GM20000 (cell line): ENCODE measurements around the gene ANO2.

ENCODE experiments used
- DNase-seq: peaks from one replicate; pipeline ENCODE4 v3.0.0; 2012; ENCODE audit warnings: low spot score
- CTCF ChIP-seq: IDR thresholded peaks from 2 replicates; pipeline ENCODE4 v1.5.1; 2012; ENCODE audit warnings: mild to moderate bottlenecking, control low read depth; ENCODE audit errors: extremely low read depth, missing control alignments

ANO2 gene

GRCh38 chr12:5963515-5963914 is 18.5 kb upstream of the ANO2 start:
- TF ChIP-seq CTCF = no peak
- DNase-seq = no peak

DNA sequence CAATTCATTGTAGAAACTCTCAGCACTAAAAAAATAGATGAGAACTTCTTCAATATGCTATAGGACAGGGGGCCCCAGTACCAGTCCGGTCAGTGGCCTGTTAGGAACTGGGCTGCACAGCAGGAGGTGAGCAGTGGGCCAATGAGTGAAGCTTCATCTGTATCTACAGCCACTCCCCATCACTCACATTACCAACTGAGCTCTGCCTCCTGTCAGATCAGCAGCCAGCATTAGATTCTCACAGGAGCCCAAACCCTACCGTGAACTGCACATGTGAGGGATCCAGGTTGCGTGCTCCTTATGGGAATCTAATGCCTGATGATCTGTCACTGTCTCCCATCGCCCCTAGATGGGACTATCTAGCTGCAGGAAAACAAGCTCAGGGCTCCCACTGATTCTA is 15.7 kb upstream of the ANO2 start:
- TF ChIP-seq CTCF = no peak
- DNase-seq = no peak

GRCh38 chr12:5956987-5957386 is 11.9 kb upstream of the ANO2 start:
- no peak for DNase-seq
- no peak for TF ChIP-seq CTCF

GRCh38 chr12:5954661-5955060 is 9.6 kb upstream of the ANO2 start:
- TF ChIP-seq CTCF = no peak
- DNase-seq = no peak

- DNase-seq = no peak
- TF ChIP-seq CTCF = no peak
Observed at GRCh38 chr12:5953835-5954586, 9.0 kb upstream of the ANO2 start.

DNA sequence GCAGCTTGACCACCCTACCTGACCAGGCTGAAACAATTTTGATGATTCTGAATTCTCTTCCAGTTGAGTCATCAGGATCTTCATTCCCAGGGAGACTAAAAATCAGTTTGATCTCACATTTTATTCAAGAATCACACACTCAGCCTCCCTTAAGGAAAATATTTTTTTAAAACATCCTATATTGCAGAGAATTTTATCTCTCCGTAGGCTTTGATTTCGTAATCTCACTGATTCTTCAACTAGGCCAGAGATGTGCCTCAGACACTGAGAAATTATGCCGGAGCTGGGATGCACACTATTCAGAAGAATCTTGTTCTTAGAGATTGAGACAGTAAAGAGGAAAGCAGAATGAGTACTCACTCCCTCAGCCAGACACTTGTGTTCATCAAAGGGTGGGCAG is 7.0 kb upstream of the ANO2 start:
- no peak for TF ChIP-seq CTCF
- no peak for DNase-seq

GRCh38 chr12:5948696-5949095 is 3.6 kb upstream of the ANO2 start:
- TF ChIP-seq CTCF = no peak
- DNase-seq = no peak
